Neuronal stem cell (in vitro differentiated cells): ENCODE data around the gene DUOXA1.

Source experiments
- DNase-seq: peaks from one replicate; pipeline ENCODE4 v3.0.0-alpha.2; 2013; ENCODE audit warnings: low spot score
- H2AFZ ChIP-seq: one replicate; pipeline ENCODE4 v1.6.1; 2013; ENCODE audit warnings: mild to moderate bottlenecking, low read length, inconsistent platforms
- H2AK5ac ChIP-seq: 2 replicates; pipeline ENCODE4 v1.6.1; 2013; ENCODE audit warnings: low read depth, mild to moderate bottlenecking, inconsistent platforms, low read length, moderate library complexity, mixed read lengths
- H2BK120ac ChIP-seq: 2 replicates; pipeline ENCODE4 v1.6.1; 2013; ENCODE audit warnings: low read depth, mild to moderate bottlenecking, inconsistent platforms, low read length, moderate library complexity, mixed read lengths
- H2BK12ac ChIP-seq: one replicate; pipeline ENCODE4 v1.6.1; 2013; ENCODE audit warnings: low read length, inconsistent platforms
- H2BK15ac ChIP-seq: 2 replicates; pipeline ENCODE4 v1.6.1; 2013; ENCODE audit warnings: mild to moderate bottlenecking, low read length, inconsistent platforms, mixed read lengths
- H2BK5ac ChIP-seq: one replicate; pipeline ENCODE4 v1.6.1; 2013; ENCODE audit warnings: inconsistent platforms, mild to moderate bottlenecking, low read length, moderate library complexity
- H3K14ac ChIP-seq: one replicate; pipeline ENCODE4 v1.6.1; 2013; ENCODE audit warnings: low read length, inconsistent platforms
- H3K18ac ChIP-seq: 2 replicates; pipeline ENCODE4 v1.6.1; 2013; ENCODE audit warnings: low read length, inconsistent platforms
- H3K23ac ChIP-seq: 2 replicates; pipeline ENCODE4 v1.6.1; 2013; ENCODE audit warnings: low read depth, mild to moderate bottlenecking, mixed read lengths, low read length, inconsistent platforms; ENCODE audit not compliant: poor library complexity
- H3K27ac ChIP-seq: replicated peaks from 3 replicates; pipeline ENCODE4 v1.5.1; 2013; ENCODE audit warnings: low read length, inconsistent platforms
- H3K27me3 ChIP-seq, 3 experiments: 2 replicates each; pipeline ENCODE4 v1.6.1; 2013; ENCODE audit warnings: low read length in 3 of 3, mild to moderate bottlenecking in 2 of 3, inconsistent platforms in 1 of 3, low read depth in 1 of 3, mixed read lengths in 1 of 3, moderate library complexity in 1 of 3; ENCODE audit not compliant: control insufficient read depth in 3 of 3, insufficient read depth in 3 of 3
- H3K36me3 ChIP-seq, 2 donors: replicated peaks in 1 of 2; 2 replicates each; pipeline ENCODE4 v1.6.1; 2013; ENCODE audit warnings: low read length in 2 of 2; ENCODE audit not compliant: control insufficient read depth in 2 of 2, insufficient read depth in 2 of 2
- H3K4ac ChIP-seq: 2 replicates; pipeline ENCODE4 v1.6.1; 2013; ENCODE audit warnings: inconsistent platforms, mild to moderate bottlenecking, low read length, moderate library complexity
- H3K4me1 ChIP-seq, 2 donors: 1 replicate in 1 of 2; 2 replicates in 1 of 2; pipeline ENCODE4 v1.6.1; 2013; ENCODE audit warnings: low read length in 2 of 2, low read depth in 1 of 2; ENCODE audit not compliant: control insufficient read depth in 2 of 2, insufficient read depth in 1 of 2
- H3K4me2 ChIP-seq: one replicate; pipeline ENCODE4 v1.6.1; 2013; ENCODE audit warnings: mild to moderate bottlenecking, low read length, inconsistent platforms; ENCODE audit not compliant: insufficient read depth, poor library complexity, severe bottlenecking
- H3K4me3 ChIP-seq, 2 donors: 2 replicates each; pipeline ENCODE4 v1.5.1; 2013; ENCODE audit warnings: low read length in 2 of 2, mild to moderate bottlenecking in 2 of 2, inconsistent platforms in 1 of 2, moderate library complexity in 1 of 2
- H3K79me1 ChIP-seq: one replicate; pipeline ENCODE4 v1.6.1; 2013; ENCODE audit warnings: low read depth, mild to moderate bottlenecking, inconsistent platforms, low read length, moderate library complexity
- H3K9ac ChIP-seq: one replicate; pipeline ENCODE4 v1.6.1; 2013; ENCODE audit warnings: mild to moderate bottlenecking, low read depth, low read length, inconsistent platforms; ENCODE audit not compliant: poor library complexity
- H3K9me3 ChIP-seq, 2 donors: replicated peaks in 1 of 2; 2 replicates each; pipeline versions ENCODE3 to v1.6.1; 2013; ENCODE audit warnings: low read length in 2 of 2, mild to moderate bottlenecking in 2 of 2, inconsistent platforms in 1 of 2, low read depth in 1 of 2, mixed read lengths in 1 of 2, moderate library complexity in 1 of 2; ENCODE audit not compliant: control insufficient read depth in 2 of 2, insufficient read depth in 1 of 2
- H4K8ac ChIP-seq: one replicate; pipeline ENCODE4 v1.6.1; 2013; ENCODE audit warnings: low read depth, mild to moderate bottlenecking, inconsistent platforms, low read length, moderate library complexity
- H4K91ac ChIP-seq: one replicate; pipeline ENCODE4 v1.6.1; 2013; ENCODE audit warnings: low read length, low read depth, mild to moderate bottlenecking, inconsistent platforms; ENCODE audit not compliant: poor library complexity
- WGBS, 2 donors: extraction: QIAGEN DNeasy Blood & Tissue Kit; methylation state at CpG; one replicate each; pipeline ENCODE4 v1.1.7; 2013; ENCODE audit warnings: missing lambda C conversion rate in 2 of 2, mixed read lengths in 1 of 2; ENCODE audit not compliant: insufficient read length in 2 of 2, insufficient replicate concordance in 1 of 2; ENCODE audit errors: extremely low coverage in 2 of 2; 5-methylcytosine and 5-hydroxymethylcytosine counted together

The DUOXA1 gene

GRCh38 chr15:45171912-45172311, 42.2 kb upstream of the DUOXA1 start:
- no peak overlapping the region for H4K91ac ChIP-seq
- no peak overlapping the region for H3K9ac ChIP-seq
- H4K8ac ChIP-seq, result no peak overlapping the region
- H2BK12ac ChIP-seq, result no peak overlapping the region
- H3K14ac ChIP-seq, result no peak overlapping the region
- H3K9me3 ChIP-seq, result no peaks in the 10 kb centered on the region
- H3K36me3 ChIP-seq, result peaks cover 22 to 76% of the 10 kb centered on the region in 2 donors
- H3K23ac ChIP-seq, result no peak overlapping the region
- H2BK5ac ChIP-seq, result no peak overlapping the region
- no peak overlapping the region for H3K4me3 ChIP-seq
- no peak overlapping the region for H3K4me2 ChIP-seq
- no peak for DNase-seq
- no peak overlapping the region for H3K4ac ChIP-seq
- no peak overlapping the region for H2BK15ac ChIP-seq
- H3K18ac ChIP-seq, result no peak overlapping the region
- peaks cover 0 to 5% of the 10 kb centered on the region in 2 donors for H3K4me1 ChIP-seq
- H2BK120ac ChIP-seq, result no peak overlapping the region
- H3K27me3 ChIP-seq, result no peaks in the 10 kb centered on the region
- no peak overlapping the region for H2AFZ ChIP-seq
- H2AK5ac ChIP-seq, result no peak overlapping the region
- no CpG with 5 or more reads among the region's 12 CpGs for WGBS, 2 donors
- peaks cover under 1% of the 10 kb centered on the region for H3K79me1 ChIP-seq
- H3K27ac ChIP-seq, result no peak overlapping the region

GRCh38 chr15:45169608-45170480, 40.2 kb upstream of the DUOXA1 start:
- no peak overlapping the region for H3K23ac ChIP-seq
- H3K18ac ChIP-seq, result no peak overlapping the region
- no peak overlapping the region for H2BK120ac ChIP-seq
- H2BK15ac ChIP-seq, result no peak overlapping the region
- peaks cover 1% of the 10 kb centered on the region for H3K79me1 ChIP-seq
- H3K27ac ChIP-seq, result no peak overlapping the region
- DNase-seq, result no peak
- H4K8ac ChIP-seq, result no peak overlapping the region
- H3K4me2 ChIP-seq, result no peak overlapping the region
- no peak overlapping the region for H3K4me3 ChIP-seq
- H2BK12ac ChIP-seq, result no peak overlapping the region
- no peak overlapping the region for H3K9ac ChIP-seq
- H3K4me1 ChIP-seq, result peaks cover 3 to 8% of the 10 kb centered on the region in 2 donors
- H4K91ac ChIP-seq, result no peak overlapping the region
- H3K9me3 ChIP-seq, result no peaks in the 10 kb centered on the region
- WGBS, 2 donors, result no CpG with 5 or more reads among the region's 4 CpGs
- no peak overlapping the region for H2BK5ac ChIP-seq
- no peaks in the 10 kb centered on the region for H3K27me3 ChIP-seq
- no peak overlapping the region for H3K14ac ChIP-seq
- no peak overlapping the region for H3K4ac ChIP-seq
- H2AK5ac ChIP-seq, result no peak overlapping the region
- H2AFZ ChIP-seq, result no peak overlapping the region
- peaks cover 21 to 58% of the 10 kb centered on the region in 2 donors for H3K36me3 ChIP-seq

- H3K4me3 ChIP-seq, result no peak overlapping the region
- no peak overlapping the region for H3K14ac ChIP-seq
- H3K4me2 ChIP-seq, result no peak overlapping the region
- peaks cover 1% of the 10 kb centered on the region for H3K79me1 ChIP-seq
- H3K27ac ChIP-seq, result no peak overlapping the region
- no peak overlapping the region for H2BK5ac ChIP-seq
- H2BK12ac ChIP-seq, result no peak overlapping the region
- H3K9me3 ChIP-seq, result no peaks in the 10 kb centered on the region
- no peak overlapping the region for H2AFZ ChIP-seq
- no peaks in the 10 kb centered on the region for H3K27me3 ChIP-seq
- H4K91ac ChIP-seq, result no peak overlapping the region
- no CpG with 5 or more reads among the region's 9 CpGs for WGBS, 2 donors
- H3K4me1 ChIP-seq, result peaks cover 3 to 8% of the 10 kb centered on the region in 2 donors
- no peak overlapping the region for H3K4ac ChIP-seq
- DNase-seq, result no peak
- no peak overlapping the region for H3K23ac ChIP-seq
- H2BK120ac ChIP-seq, result no peak overlapping the region
- H2AK5ac ChIP-seq, result no peak overlapping the region
- no peak overlapping the region for H3K18ac ChIP-seq
- peaks cover 18 to 49% of the 10 kb centered on the region in 2 donors for H3K36me3 ChIP-seq
- no peak overlapping the region for H4K8ac ChIP-seq
- H3K9ac ChIP-seq, result no peak overlapping the region
- H2BK15ac ChIP-seq, result no peak overlapping the region
Measured at GRCh38 chr15:45168751-45169551, 39.3 kb upstream of the DUOXA1 start.

GRCh38 chr15:45168286-45168685, 38.6 kb upstream of the DUOXA1 start:
- H3K23ac ChIP-seq, result peak overlapping the region; percentile 27
- H3K4ac ChIP-seq, result no peak overlapping the region
- H2BK12ac ChIP-seq, result no peak overlapping the region
- peaks cover 1% of the 10 kb centered on the region for H3K79me1 ChIP-seq
- no peak overlapping the region for H2AFZ ChIP-seq
- no peak for DNase-seq
- no peak overlapping the region for H4K8ac ChIP-seq
- H3K27ac ChIP-seq, result peak overlapping the region; percentile 97
- no peak overlapping the region for H3K4me2 ChIP-seq
- H2BK5ac ChIP-seq, result no peak overlapping the region
- no CpG with 5 or more reads among the region's 4 CpGs for WGBS, 2 donors
- H2AK5ac ChIP-seq, result no peak overlapping the region
- H3K27me3 ChIP-seq, result no peaks in the 10 kb centered on the region
- no peaks in the 10 kb centered on the region for H3K9me3 ChIP-seq
- no peak overlapping the region for H4K91ac ChIP-seq
- H2BK15ac ChIP-seq, result no peak overlapping the region
- H3K4me1 ChIP-seq, result peaks cover 3 to 9% of the 10 kb centered on the region in 2 donors
- no peak overlapping the region for H3K14ac ChIP-seq
- peaks cover 12 to 42% of the 10 kb centered on the region in 2 donors for H3K36me3 ChIP-seq
- no peak overlapping the region for H3K4me3 ChIP-seq
- no peak overlapping the region for H3K9ac ChIP-seq
- peak overlapping the region; percentile 23 for H3K18ac ChIP-seq
- no peak overlapping the region for H2BK120ac ChIP-seq
